ENCODE results near the gene HEXIM1.

Gene HEXIM1

GRCh38 chr17:45125509-45125908, 22.8 kb upstream of the HEXIM1 start:
- H3K4me3 ChIP-seq (replicated peaks; ENCODE audit: low read depth, low read length), result no peak overlapping the region
- TF ChIP-seq, protein P1, sequence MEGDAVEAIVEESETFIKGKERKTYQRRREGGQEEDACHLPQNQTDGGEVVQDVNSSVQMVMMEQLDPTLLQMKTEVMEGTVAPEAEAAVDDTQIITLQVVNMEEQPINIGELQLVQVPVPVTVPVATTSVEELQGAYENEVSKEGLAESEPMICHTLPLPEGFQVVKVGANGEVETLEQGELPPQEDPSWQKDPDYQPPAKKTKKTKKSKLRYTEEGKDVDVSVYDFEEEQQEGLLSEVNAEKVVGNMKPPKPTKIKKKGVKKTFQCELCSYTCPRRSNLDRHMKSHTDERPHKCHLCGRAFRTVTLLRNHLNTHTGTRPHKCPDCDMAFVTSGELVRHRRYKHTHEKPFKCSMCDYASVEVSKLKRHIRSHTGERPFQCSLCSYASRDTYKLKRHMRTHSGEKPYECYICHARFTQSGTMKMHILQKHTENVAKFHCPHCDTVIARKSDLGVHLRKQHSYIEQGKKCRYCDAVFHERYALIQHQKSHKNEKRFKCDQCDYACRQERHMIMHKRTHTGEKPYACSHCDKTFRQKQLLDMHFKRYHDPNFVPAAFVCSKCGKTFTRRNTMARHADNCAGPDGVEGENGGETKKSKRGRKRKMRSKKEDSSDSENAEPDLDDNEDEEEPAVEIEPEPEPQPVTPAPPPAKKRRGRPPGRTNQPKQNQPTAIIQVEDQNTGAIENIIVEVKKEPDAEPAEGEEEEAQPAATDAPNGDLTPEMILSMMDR (IDR thresholded peaks at IDR 0.05; ENCODE audit: low read depth, low read length, missing control alignments), result no peak
- no peak for DNase-seq (ENCODE audit: extremely low read depth, low read depth)

DNA sequence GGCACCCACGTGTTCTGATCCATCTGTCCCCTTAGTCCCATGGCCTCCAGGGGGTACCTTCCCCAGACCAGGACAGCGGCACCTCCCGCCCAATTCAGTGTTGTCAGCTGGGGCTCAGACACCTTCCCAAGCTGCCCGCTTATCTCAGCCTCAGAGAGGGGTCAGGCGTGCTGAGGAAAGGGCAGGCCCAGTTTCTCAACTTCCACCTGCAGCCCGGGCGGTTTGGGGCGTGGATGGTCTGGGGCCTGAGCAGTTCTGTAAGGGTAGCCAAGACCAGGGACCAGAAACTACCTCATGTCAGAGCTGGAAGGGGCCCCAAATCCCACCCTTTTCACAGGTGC, 21.1 kb upstream of the HEXIM1 start:
- no peak overlapping the region for H3K4me3 ChIP-seq (replicated peaks; ENCODE audit: low read depth, low read length)
- DNase-seq (ENCODE audit: extremely low read depth, low read depth), result no peak
- TF ChIP-seq, protein P1 (IDR thresholded peaks at IDR 0.05; ENCODE audit: low read depth, low read length, missing control alignments), result no peak

- TF ChIP-seq, protein P1 (IDR thresholded peaks at IDR 0.05; ENCODE audit: low read depth, low read length, missing control alignments), result no peak
- H3K4me3 ChIP-seq (replicated peaks; ENCODE audit: low read depth, low read length), result no peak overlapping the region
- no peak for DNase-seq (ENCODE audit: extremely low read depth, low read depth)
Observed at GRCh38 chr17:45127548-45128300, 20.6 kb upstream of the HEXIM1 start.

GRCh38 chr17:45128331-45128730, 19.9 kb upstream of the HEXIM1 start:
- TF ChIP-seq, protein P1 (IDR thresholded peaks at IDR 0.05; ENCODE audit: low read depth, low read length, missing control alignments), result no peak
- H3K4me3 ChIP-seq (replicated peaks; ENCODE audit: low read depth, low read length), result no peak overlapping the region
- DNase-seq (ENCODE audit: extremely low read depth, low read depth), result no peak

GRCh38 chr17:45128989-45129388, 19.3 kb upstream of the HEXIM1 start:
- no peak for DNase-seq (ENCODE audit: extremely low read depth, low read depth)
- TF ChIP-seq, protein P1 (IDR thresholded peaks at IDR 0.05; ENCODE audit: low read depth, low read length, missing control alignments), result no peak
- no peak overlapping the region for H3K4me3 ChIP-seq (replicated peaks; ENCODE audit: low read depth, low read length)

- H3K4me3 ChIP-seq (replicated peaks; ENCODE audit: low read depth, low read length), result no peak overlapping the region
- TF ChIP-seq, protein P1 (IDR thresholded peaks at IDR 0.05; ENCODE audit: low read depth, low read length, missing control alignments), result no peak
- DNase-seq (ENCODE audit: extremely low read depth, low read depth), result no peak
Observed at GRCh38 chr17:45129426-45129939, 18.8 kb upstream of the HEXIM1 start.

Data from HFF-Myc (cell line).